H9 (cell line): ENCODE data around the gene ADRM1. TPM values are rescaled to one million over a fixed set of nuclear protein-coding genes. Genes with fewer than 3 reads are reported as not detected.

Experiments
- DNase-seq: peaks from one replicate; pipeline ENCODE4 v3.0.0-alpha.2; 2017
- H2AFZ ChIP-seq: one replicate; pipeline ENCODE4 v1.6.1; 2013; ENCODE audit warnings: mild to moderate bottlenecking, low read length, control low read depth, moderate library complexity
- H2AK5ac ChIP-seq: 2 replicates; pipeline ENCODE4 v1.6.1; 2013; ENCODE audit warnings: low read length, control low read depth, mixed read lengths; ENCODE audit not compliant: insufficient read length
- H2BK120ac ChIP-seq: one replicate; pipeline ENCODE4 v1.6.1; 2013; ENCODE audit warnings: low read depth, mild to moderate bottlenecking, low read length, control low read depth, inconsistent platforms; ENCODE audit not compliant: poor library complexity, severe bottlenecking
- H2BK12ac ChIP-seq: 2 replicates; pipeline ENCODE4 v1.6.1; 2013; ENCODE audit warnings: low read length, control low read depth, mixed read lengths, low read depth; ENCODE audit not compliant: insufficient read length
- H2BK15ac ChIP-seq: 2 replicates; pipeline ENCODE4 v1.6.1; 2013; ENCODE audit warnings: low read depth, low read length, control low read depth
- H2BK20ac ChIP-seq: one replicate; pipeline ENCODE4 v1.6.1; 2013; ENCODE audit warnings: low read depth, mild to moderate bottlenecking, low read length, control low read depth, inconsistent platforms; ENCODE audit not compliant: poor library complexity, severe bottlenecking
- H2BK5ac ChIP-seq: 2 replicates; pipeline ENCODE4 v1.6.1; 2013; ENCODE audit warnings: low read length, control low read depth, mixed read lengths; ENCODE audit not compliant: insufficient read length
- H3K14ac ChIP-seq: 2 replicates; pipeline ENCODE4 v1.6.1; 2013; ENCODE audit warnings: low read length, control low read depth; ENCODE audit not compliant: insufficient read depth
- H3K18ac ChIP-seq: 2 replicates; pipeline ENCODE4 v1.6.1; 2013; ENCODE audit warnings: low read depth, mild to moderate bottlenecking, mixed read lengths, low read length, control low read depth; ENCODE audit not compliant: insufficient read length
- H3K23ac ChIP-seq: 2 replicates; pipeline ENCODE4 v1.6.1; 2013; ENCODE audit warnings: low read length, control low read depth, mixed read lengths, low read depth; ENCODE audit not compliant: insufficient read length
- H3K23me2 ChIP-seq: 2 replicates; pipeline ENCODE4 v1.6.1; 2013; ENCODE audit warnings: low read depth, mild to moderate bottlenecking, mixed read lengths, low read length, control low read depth; ENCODE audit not compliant: insufficient read length, poor library complexity, severe bottlenecking
- H3K27ac ChIP-seq: 2 replicates; pipeline ENCODE4 v1.5.1; 2013; ENCODE audit warnings: low read length, control low read depth, mixed read lengths, low read depth; ENCODE audit not compliant: insufficient read length
- H3K27me3 ChIP-seq: 2 replicates; pipeline ENCODE4 v1.6.1; 2013; ENCODE audit warnings: low read length, control low read depth, inconsistent platforms; ENCODE audit not compliant: insufficient read depth
- H3K4ac ChIP-seq: 2 replicates; pipeline ENCODE4 v1.6.1; 2013; ENCODE audit warnings: low read depth, mild to moderate bottlenecking, control low read depth, inconsistent platforms, low read length, moderate library complexity
- H3K4me1 ChIP-seq: 2 replicates; pipeline ENCODE4 v1.6.1; 2013; ENCODE audit warnings: low read length, control low read depth, inconsistent platforms; ENCODE audit not compliant: insufficient read depth
- H3K4me2 ChIP-seq: 2 replicates; pipeline ENCODE4 v1.6.1; 2013; ENCODE audit warnings: low read length, control low read depth, mixed read lengths; ENCODE audit not compliant: insufficient read length, insufficient read depth
- H3K56ac ChIP-seq: 2 replicates; pipeline ENCODE4 v1.6.1; 2013; ENCODE audit warnings: low read depth, mild to moderate bottlenecking, mixed read lengths, low read length, control low read depth; ENCODE audit not compliant: insufficient read length
- H3K79me1 ChIP-seq: 2 replicates; pipeline ENCODE4 v1.6.1; 2013; ENCODE audit warnings: low read depth, mild to moderate bottlenecking, moderate library complexity, low read length, control low read depth, inconsistent platforms; ENCODE audit not compliant: insufficient read depth, poor library complexity, severe bottlenecking
- H3K79me2 ChIP-seq: 2 replicates; pipeline ENCODE4 v1.6.1; 2013; ENCODE audit warnings: low read length, control low read depth, inconsistent platforms; ENCODE audit not compliant: insufficient read depth
- H3K9ac ChIP-seq: 2 replicates; pipeline ENCODE4 v1.6.1; 2013; ENCODE audit warnings: low read length, control low read depth, mixed read lengths; ENCODE audit not compliant: insufficient read length; ENCODE audit errors: extremely low read depth
- H3K9me3 ChIP-seq: one replicate; pipeline ENCODE4 v1.6.1; 2013; ENCODE audit warnings: low read depth, low read length, inconsistent platforms; ENCODE audit not compliant: control insufficient read depth
- H3T11ph ChIP-seq: one replicate; pipeline ENCODE4 v1.6.1; 2013; ENCODE audit warnings: mild to moderate bottlenecking, low read length, control low read depth, inconsistent platforms
- H4K20me1 ChIP-seq: one replicate; pipeline ENCODE4 v1.6.1; 2013; ENCODE audit not compliant: control insufficient read depth, insufficient read length, insufficient read depth
- H4K5ac ChIP-seq: 2 replicates; pipeline ENCODE4 v1.6.1; 2013; ENCODE audit warnings: low read depth, mild to moderate bottlenecking, mixed read lengths, low read length, control low read depth; ENCODE audit not compliant: insufficient read length
- H4K8ac ChIP-seq: replicated peaks from 2 replicates; pipeline ENCODE4 v1.6.1; 2013; ENCODE audit warnings: low read length, control low read depth, mixed read lengths, low read depth; ENCODE audit not compliant: insufficient read length
- H4K91ac ChIP-seq: 2 replicates; pipeline ENCODE4 v1.6.1; 2013; ENCODE audit warnings: low read depth, mild to moderate bottlenecking, moderate library complexity, mixed read lengths, low read length, control low read depth; ENCODE audit not compliant: insufficient read length
- H3K27ac Mint-ChIP-seq, 3 experiments: 2 replicates in 2 of 3; 3 replicates in 1 of 3; pipeline ENCODE4 v1.8.0; 2020 to 2021; ENCODE audit warnings: mixed read lengths in 3 of 3, mild to moderate bottlenecking in 1 of 3, moderate library complexity in 1 of 3
- H3K27me3 Mint-ChIP-seq: 2 replicates; pipeline ENCODE4 v1.8.0; 2021; ENCODE audit warnings: low read depth, mild to moderate bottlenecking, moderate library complexity, mixed read lengths
- H3K36me3 Mint-ChIP-seq, 3 experiments: 2 replicates in 2 of 3; 3 replicates in 1 of 3; pipeline ENCODE4 v1.8.0; 2020 to 2021; ENCODE audit warnings: low read depth in 3 of 3, mixed read lengths in 3 of 3; ENCODE audit not compliant: insufficient read depth in 1 of 3
- H3K4me1 Mint-ChIP-seq, 2 experiments: 2 replicates each; pipeline ENCODE4 v1.8.0; 2020; ENCODE audit warnings: mixed read lengths in 2 of 2
- H3K4me3 Mint-ChIP-seq, 2 experiments: 2 replicates in 1 of 2; 3 replicates in 1 of 2; pipeline ENCODE4 v1.8.0; 2020 to 2021; ENCODE audit warnings: mild to moderate bottlenecking in 2 of 2, mixed read lengths in 2 of 2, moderate library complexity in 1 of 2
- H3K9me3 Mint-ChIP-seq, 2 experiments: 2 replicates in 1 of 2; 3 replicates in 1 of 2; pipeline ENCODE4 v1.8.0; 2020; ENCODE audit warnings: mild to moderate bottlenecking in 2 of 2, mixed read lengths in 2 of 2, moderate library complexity in 1 of 2
- WGBS: extraction: QIAGEN DNeasy Blood & Tissue Kit; methylation state at CpG from one replicate; pipeline ENCODE4 v1.1.7; 2013; ENCODE audit warnings: missing lambda C conversion rate, low lambda C conversion rate, mixed read lengths; ENCODE audit not compliant: insufficient read length; ENCODE audit errors: extremely low coverage; 5-methylcytosine and 5-hydroxymethylcytosine counted together
- total RNA-seq: library from RNA; stranded (reverse); gene quantifications from 2 replicates; pipeline ENCODE4 v1.2.1, GENCODE V29; 2021
- TF ChIP-seq, protein P1 (sequence below): fragments of 200-600 bp; sonication (generic); conservative IDR thresholded peaks from 3 replicates; pipeline ENCODE4 v1.8.0; 2021; ENCODE audit warnings: antibody characterized with exemption, mild to moderate bottlenecking

The ADRM1 gene
- total RNA-seq, 1 experiment from 2014 or later = 153 TPM

DNA sequence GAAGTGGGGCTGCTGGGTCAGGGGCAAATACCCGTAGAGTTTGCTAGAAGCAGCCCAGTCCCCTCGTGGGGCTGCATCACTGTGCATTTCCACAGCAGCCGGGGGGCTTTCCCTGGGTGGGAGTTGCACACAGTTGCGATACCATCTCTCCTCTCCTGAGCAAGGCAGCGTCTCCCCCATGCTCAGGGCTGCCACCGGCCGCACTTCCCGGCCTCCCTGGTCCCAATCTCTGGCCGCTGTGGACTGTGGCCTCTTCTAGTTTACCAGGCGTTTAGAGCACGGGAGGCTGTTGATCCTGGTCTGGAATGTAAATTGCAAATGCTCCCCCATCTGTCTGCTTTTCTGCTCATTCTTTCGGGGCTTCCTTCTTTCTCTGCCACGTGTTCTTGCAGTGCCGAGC, 33.4 kb upstream of the ADRM1 start:
- Histone ChIP-seq H3K23ac (no peak overlapping the region), H2BK15ac (no peak overlapping the region), H3K56ac (no peak overlapping the region), H3K9ac (no peak overlapping the region), H2AFZ (no peak overlapping the region), H2BK120ac (no peak overlapping the region), H2BK5ac (no peak overlapping the region), H4K91ac (no peak overlapping the region), H3K27me3 (no peaks in the 10 kb centered on the region), H3K14ac (no peak overlapping the region), H3K79me1 (no peaks in the 10 kb centered on the region), H3T11ph (no peak overlapping the region), H3K4me1 (no peaks in the 10 kb centered on the region), H3K9me3 (no peaks in the 10 kb centered on the region), H2AK5ac (no peak overlapping the region), H3K4me2 (no peak overlapping the region), H4K5ac (no peak overlapping the region), H4K20me1 (peaks cover 5% of the 10 kb centered on the region), H3K27ac (no peak overlapping the region), H2BK12ac (no peak overlapping the region), H3K18ac (no peak overlapping the region), H3K79me2 (no peaks in the 10 kb centered on the region), H3K23me2 (no peaks in the 10 kb centered on the region), H4K8ac (no peak overlapping the region), H3K4ac (no peak overlapping the region), H2BK20ac (no peak overlapping the region)
- TF ChIP-seq, protein P1, sequence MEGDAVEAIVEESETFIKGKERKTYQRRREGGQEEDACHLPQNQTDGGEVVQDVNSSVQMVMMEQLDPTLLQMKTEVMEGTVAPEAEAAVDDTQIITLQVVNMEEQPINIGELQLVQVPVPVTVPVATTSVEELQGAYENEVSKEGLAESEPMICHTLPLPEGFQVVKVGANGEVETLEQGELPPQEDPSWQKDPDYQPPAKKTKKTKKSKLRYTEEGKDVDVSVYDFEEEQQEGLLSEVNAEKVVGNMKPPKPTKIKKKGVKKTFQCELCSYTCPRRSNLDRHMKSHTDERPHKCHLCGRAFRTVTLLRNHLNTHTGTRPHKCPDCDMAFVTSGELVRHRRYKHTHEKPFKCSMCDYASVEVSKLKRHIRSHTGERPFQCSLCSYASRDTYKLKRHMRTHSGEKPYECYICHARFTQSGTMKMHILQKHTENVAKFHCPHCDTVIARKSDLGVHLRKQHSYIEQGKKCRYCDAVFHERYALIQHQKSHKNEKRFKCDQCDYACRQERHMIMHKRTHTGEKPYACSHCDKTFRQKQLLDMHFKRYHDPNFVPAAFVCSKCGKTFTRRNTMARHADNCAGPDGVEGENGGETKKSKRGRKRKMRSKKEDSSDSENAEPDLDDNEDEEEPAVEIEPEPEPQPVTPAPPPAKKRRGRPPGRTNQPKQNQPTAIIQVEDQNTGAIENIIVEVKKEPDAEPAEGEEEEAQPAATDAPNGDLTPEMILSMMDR = no peak
- Mint-ChIP-seq H3K4me1 (no peaks in the 10 kb centered on the region), H3K4me3 (no peak overlapping the region), H3K27me3 (no peaks in the 10 kb centered on the region; the same call in 1 of the 2 replicates), H3K9me3 (peaks cover 6 to 9% of the 10 kb centered on the region in 2 experiments; a peak in 4 of 5 replicates), H3K36me3 (peaks cover 31 to 52% (median 51%) of the 10 kb centered on the region in 3 experiments), H3K27ac (peak overlapping the region in 1 of 3 experiments; percentile 18; a peak in 2 of 7 replicates)
- WGBS = no CpG with 5 or more reads among the region's 14 CpGs
- no peak for DNase-seq
